ENCODE data around the gene TYRO3.

DNA sequence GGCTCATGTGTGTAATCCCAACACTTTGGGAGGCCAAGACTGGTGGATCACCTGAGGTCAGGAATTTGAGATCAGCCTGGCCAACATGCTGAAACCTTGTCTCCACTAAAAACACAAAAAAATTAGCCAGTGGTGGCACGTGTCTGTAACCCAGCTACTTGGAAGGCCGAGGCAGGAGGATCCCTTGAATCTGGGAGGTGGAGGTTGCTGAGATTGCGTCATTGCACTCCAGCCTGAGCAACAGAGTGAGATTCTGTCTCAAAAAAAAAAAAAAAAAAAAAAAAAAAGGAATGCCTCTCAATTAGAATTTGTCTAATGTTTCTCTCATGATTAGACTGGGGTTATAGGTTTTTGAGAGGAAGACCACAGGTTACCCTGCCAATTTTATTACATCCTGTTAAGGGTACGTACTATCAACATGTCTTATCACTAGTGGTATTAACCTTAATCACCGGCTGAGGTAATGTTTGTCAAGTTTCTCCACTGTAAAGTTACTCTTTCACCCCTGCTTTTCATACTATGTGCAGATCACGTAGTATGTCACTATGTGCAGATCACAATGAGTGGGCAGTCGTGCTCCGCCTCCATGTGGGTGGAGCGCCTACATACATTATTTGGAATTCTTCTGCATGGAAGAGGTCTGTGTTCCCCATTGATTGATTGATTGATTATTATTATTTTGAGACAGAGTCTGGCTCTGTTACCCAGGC lies 8.8 kb upstream of the TYRO3 start:
- no peak for TF ChIP-seq BRCA1 (CRISPR knock-in tag; IDR thresholded peaks at IDR 0.05)
- no peak for TF ChIP-seq HNRNPL (IDR thresholded peaks at IDR 0.05; ENCODE audit: low read depth, low read length)
- TF ChIP-seq FOXK1 (CRISPR knock-in tag; IDR thresholded peaks at IDR 0.05; ENCODE audit: borderline replicate concordance, low read depth) = no peak
- no peak for TF ChIP-seq ZKSCAN8 (CRISPR knock-in tag; IDR thresholded peaks at IDR 0.05; ENCODE audit: borderline replicate concordance)
- TF ChIP-seq, protein P1, sequence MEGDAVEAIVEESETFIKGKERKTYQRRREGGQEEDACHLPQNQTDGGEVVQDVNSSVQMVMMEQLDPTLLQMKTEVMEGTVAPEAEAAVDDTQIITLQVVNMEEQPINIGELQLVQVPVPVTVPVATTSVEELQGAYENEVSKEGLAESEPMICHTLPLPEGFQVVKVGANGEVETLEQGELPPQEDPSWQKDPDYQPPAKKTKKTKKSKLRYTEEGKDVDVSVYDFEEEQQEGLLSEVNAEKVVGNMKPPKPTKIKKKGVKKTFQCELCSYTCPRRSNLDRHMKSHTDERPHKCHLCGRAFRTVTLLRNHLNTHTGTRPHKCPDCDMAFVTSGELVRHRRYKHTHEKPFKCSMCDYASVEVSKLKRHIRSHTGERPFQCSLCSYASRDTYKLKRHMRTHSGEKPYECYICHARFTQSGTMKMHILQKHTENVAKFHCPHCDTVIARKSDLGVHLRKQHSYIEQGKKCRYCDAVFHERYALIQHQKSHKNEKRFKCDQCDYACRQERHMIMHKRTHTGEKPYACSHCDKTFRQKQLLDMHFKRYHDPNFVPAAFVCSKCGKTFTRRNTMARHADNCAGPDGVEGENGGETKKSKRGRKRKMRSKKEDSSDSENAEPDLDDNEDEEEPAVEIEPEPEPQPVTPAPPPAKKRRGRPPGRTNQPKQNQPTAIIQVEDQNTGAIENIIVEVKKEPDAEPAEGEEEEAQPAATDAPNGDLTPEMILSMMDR (CRISPR knock-in tag; IDR thresholded peaks at IDR 0.05) = no peak
- no peak for TF ChIP-seq STAT5B (CRISPR knock-in tag; IDR thresholded peaks at IDR 0.05)
- TF ChIP-seq, protein P2, sequence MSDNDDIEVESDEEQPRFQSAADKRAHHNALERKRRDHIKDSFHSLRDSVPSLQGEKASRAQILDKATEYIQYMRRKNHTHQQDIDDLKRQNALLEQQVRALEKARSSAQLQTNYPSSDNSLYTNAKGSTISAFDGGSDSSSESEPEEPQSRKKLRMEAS (IDR thresholded peaks at IDR 0.05) = no peak
- no peak for TF ChIP-seq RFX5 (IDR thresholded peaks at IDR 0.05; ENCODE audit: low read depth, low read length)
- no peak for TF ChIP-seq SAFB2 (CRISPR knock-in tag; IDR thresholded peaks at IDR 0.05; ENCODE audit: borderline replicate concordance, low read depth)
- TF ChIP-seq ZFP36 (IDR thresholded peaks at IDR 0.05; ENCODE audit: borderline replicate concordance, low read depth, low read length, partially characterized antibody) = no peak
- TF ChIP-seq ZNF274 (CRISPR knock-in tag; IDR thresholded peaks at IDR 0.05) = no peak

All from HepG2 (cell line).